H1 (cell line): ENCODE results near the gene TMEM121B. TPM values are rescaled to one million over a fixed set of nuclear protein-coding genes. Genes with fewer than 3 reads are reported as not detected.

Experiments used
- BCL11A ChIP-seq, 2 experiments: IDR thresholded peaks; one replicate each; pipeline ENCODE4 v1.6.1; 2011; ENCODE audit warnings: low read depth in 2 of 2, low read length in 2 of 2, mild to moderate bottlenecking in 2 of 2
- polyA plus RNA-seq, 7 experiments: library from polyadenylated mRNA; depleted of rRNA in 3 of 7; stranded (reverse) in 5 of 7; unstranded in 2 of 7; fragments of >200 nt in 5 of 7; fragments of 200-250 nt in 2 of 7; gene quantifications; 1 replicate in 5 of 7; 2 replicates in 1 of 7; 4 replicates in 1 of 7; pipeline versions ENCODE4 v1.2.1 to v1.2.3, GENCODE V29; 2011 to 2013; ENCODE audit warnings: missing spikeins in 2 of 7, mixed read lengths in 2 of 7
- total RNA-seq: library from RNA; stranded (reverse); fragmentation: NEBNext Ultra II Directional; extraction: Animal tissue kit (Norgen Biotek cat#: 25700); gene quantifications from 2 replicates; pipeline ENCODE4 v1.2.1, GENCODE V29; 2021
- TF ChIP-seq, protein P1 (sequence below): fragments of 300-600 bp; sonication (generic); IDR thresholded peaks from 2 replicates; pipeline ENCODE4 v1.7.1; 2012; ENCODE audit warnings: low read length, moderate library complexity, mild to moderate bottlenecking, inconsistent platforms; ENCODE audit not compliant: insufficient replicate concordance

The TMEM121B gene
- total and polyA plus RNA-seq, 2 of the 8 experiments (the other 6 are each of a cell fraction or from before 2014, with no cell fraction given), result 4.3 to 6.9 TPM

DNA sequence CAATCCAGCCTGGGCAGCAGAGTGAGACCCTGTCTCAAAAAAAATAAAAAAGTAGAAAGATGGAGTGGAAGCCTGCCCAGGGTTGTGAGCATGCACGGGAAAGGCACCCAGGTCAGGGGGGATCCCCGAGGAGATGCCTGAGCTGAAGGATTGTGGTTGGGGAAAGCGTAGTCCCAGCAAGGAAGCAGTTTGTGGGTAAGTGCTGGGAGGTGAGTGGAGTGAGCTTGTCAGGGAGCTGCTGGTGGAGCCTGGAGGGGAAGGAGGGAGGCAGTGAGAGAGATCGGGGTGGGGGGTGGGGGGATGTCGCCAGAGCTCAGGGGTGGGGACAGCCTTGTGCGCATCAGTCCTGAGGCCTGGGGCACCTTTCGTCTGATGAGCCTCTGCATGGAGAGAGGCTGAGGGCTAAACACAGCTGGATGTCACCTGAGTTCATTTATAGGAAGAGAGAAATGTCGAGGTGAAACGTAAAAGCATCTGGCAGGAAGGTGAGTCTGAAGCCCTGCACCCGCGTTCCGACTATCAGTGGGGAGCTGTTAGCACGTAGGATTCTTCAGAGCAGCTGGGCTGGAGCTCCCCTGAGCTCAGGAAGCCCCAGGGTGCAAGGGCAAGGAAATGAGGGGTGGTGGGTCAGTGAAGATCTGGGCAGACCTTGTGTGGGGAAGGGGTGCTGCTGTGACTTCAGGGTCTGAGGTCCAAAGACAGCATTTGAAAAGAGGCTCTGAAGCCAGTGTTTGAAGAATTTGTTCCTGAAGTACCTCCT lies 10.2 kb downstream of the TMEM121B start (continued):
- TF ChIP-seq, protein P1, sequence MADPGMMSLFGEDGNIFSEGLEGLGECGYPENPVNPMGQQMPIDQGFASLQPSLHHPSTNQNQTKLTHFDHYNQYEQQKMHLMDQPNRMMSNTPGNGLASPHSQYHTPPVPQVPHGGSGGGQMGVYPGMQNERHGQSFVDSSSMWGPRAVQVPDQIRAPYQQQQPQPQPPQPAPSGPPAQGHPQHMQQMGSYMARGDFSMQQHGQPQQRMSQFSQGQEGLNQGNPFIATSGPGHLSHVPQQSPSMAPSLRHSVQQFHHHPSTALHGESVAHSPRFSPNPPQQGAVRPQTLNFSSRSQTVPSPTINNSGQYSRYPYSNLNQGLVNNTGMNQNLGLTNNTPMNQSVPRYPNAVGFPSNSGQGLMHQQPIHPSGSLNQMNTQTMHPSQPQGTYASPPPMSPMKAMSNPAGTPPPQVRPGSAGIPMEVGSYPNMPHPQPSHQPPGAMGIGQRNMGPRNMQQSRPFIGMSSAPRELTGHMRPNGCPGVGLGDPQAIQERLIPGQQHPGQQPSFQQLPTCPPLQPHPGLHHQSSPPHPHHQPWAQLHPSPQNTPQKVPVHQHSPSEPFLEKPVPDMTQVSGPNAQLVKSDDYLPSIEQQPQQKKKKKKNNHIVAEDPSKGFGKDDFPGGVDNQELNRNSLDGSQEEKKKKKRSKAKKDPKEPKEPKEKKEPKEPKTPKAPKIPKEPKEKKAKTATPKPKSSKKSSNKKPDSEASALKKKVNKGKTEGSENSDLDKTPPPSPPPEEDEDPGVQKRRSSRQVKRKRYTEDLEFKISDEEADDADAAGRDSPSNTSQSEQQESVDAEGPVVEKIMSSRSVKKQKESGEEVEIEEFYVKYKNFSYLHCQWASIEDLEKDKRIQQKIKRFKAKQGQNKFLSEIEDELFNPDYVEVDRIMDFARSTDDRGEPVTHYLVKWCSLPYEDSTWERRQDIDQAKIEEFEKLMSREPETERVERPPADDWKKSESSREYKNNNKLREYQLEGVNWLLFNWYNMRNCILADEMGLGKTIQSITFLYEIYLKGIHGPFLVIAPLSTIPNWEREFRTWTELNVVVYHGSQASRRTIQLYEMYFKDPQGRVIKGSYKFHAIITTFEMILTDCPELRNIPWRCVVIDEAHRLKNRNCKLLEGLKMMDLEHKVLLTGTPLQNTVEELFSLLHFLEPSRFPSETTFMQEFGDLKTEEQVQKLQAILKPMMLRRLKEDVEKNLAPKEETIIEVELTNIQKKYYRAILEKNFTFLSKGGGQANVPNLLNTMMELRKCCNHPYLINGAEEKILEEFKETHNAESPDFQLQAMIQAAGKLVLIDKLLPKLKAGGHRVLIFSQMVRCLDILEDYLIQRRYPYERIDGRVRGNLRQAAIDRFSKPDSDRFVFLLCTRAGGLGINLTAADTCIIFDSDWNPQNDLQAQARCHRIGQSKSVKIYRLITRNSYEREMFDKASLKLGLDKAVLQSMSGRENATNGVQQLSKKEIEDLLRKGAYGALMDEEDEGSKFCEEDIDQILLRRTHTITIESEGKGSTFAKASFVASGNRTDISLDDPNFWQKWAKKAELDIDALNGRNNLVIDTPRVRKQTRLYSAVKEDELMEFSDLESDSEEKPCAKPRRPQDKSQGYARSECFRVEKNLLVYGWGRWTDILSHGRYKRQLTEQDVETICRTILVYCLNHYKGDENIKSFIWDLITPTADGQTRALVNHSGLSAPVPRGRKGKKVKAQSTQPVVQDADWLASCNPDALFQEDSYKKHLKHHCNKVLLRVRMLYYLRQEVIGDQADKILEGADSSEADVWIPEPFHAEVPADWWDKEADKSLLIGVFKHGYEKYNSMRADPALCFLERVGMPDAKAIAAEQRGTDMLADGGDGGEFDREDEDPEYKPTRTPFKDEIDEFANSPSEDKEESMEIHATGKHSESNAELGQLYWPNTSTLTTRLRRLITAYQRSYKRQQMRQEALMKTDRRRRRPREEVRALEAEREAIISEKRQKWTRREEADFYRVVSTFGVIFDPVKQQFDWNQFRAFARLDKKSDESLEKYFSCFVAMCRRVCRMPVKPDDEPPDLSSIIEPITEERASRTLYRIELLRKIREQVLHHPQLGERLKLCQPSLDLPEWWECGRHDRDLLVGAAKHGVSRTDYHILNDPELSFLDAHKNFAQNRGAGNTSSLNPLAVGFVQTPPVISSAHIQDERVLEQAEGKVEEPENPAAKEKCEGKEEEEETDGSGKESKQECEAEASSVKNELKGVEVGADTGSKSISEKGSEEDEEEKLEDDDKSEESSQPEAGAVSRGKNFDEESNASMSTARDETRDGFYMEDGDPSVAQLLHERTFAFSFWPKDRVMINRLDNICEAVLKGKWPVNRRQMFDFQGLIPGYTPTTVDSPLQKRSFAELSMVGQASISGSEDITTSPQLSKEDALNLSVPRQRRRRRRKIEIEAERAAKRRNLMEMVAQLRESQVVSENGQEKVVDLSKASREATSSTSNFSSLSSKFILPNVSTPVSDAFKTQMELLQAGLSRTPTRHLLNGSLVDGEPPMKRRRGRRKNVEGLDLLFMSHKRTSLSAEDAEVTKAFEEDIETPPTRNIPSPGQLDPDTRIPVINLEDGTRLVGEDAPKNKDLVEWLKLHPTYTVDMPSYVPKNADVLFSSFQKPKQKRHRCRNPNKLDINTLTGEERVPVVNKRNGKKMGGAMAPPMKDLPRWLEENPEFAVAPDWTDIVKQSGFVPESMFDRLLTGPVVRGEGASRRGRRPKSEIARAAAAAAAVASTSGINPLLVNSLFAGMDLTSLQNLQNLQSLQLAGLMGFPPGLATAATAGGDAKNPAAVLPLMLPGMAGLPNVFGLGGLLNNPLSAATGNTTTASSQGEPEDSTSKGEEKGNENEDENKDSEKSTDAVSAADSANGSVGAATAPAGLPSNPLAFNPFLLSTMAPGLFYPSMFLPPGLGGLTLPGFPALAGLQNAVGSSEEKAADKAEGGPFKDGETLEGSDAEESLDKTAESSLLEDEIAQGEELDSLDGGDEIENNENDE, result no peak
- TF ChIP-seq BCL11A (IDR thresholded peaks at IDR 0.05; ENCODE audit: low read depth in 2 of 2, low read length in 2 of 2), result no peak
- TF ChIP-seq, all 59 proteins: peak for 0
